MM.1S (cell line): Measurements from ENCODE around the gene TFPI.
"Not testable (repeated sequence)": the region's sequence is repeated elsewhere in the genome, so short reads cannot be mapped to it uniquely, and the experiment has no call there.

Experiments used
- DNase-seq: peaks from one replicate; pipeline ENCODE4 v3.0.0-alpha.2; 2015
- H2AFZ ChIP-seq: fragments of 300-600 bp; sonication (generic); 2 replicates; pipeline ENCODE4 v1.6.0; 2016; ENCODE audit warnings: antibody characterized with exemption, low read length
- H3F3A ChIP-seq: fragments of 300-600 bp; sonication (generic); 2 replicates; pipeline ENCODE4 v1.6.1; 2016; ENCODE audit warnings: mild to moderate bottlenecking, antibody characterized with exemption, low read length, moderate library complexity, mixed read lengths; ENCODE audit not compliant: insufficient read depth
- H3K27ac ChIP-seq: fragments of 300-600 bp; sonication (generic); 2 replicates; pipeline ENCODE4 v1.5.1; 2016; ENCODE audit warnings: mild to moderate bottlenecking, low read length
- H3K27me3 ChIP-seq: fragments of 300-600 bp; sonication (generic); replicated peaks from 2 replicates; pipeline ENCODE4 v1.6.0; 2016; ENCODE audit warnings: low read length; ENCODE audit not compliant: insufficient read depth
- H3K36me3 ChIP-seq: fragments of 300-600 bp; sonication (generic); replicated peaks from 2 replicates; pipeline ENCODE4 v1.6.1; 2016; ENCODE audit warnings: mild to moderate bottlenecking, low read length, mixed read lengths; ENCODE audit not compliant: insufficient read depth
- H3K4me1 ChIP-seq: fragments of 300-600 bp; sonication (generic); 2 replicates; pipeline ENCODE4 v1.6.1; 2016; ENCODE audit warnings: low read length, mixed read lengths
- H3K4me2 ChIP-seq: fragments of 300-600 bp; sonication (generic); 2 replicates; pipeline ENCODE4 v1.6.0; 2016; ENCODE audit warnings: low read depth, low read length
- H3K4me3 ChIP-seq: fragments of 300-600 bp; sonication (generic); 2 replicates; pipeline ENCODE4 v1.5.1; 2016; ENCODE audit warnings: low read length, mixed read lengths
- H3K79me2 ChIP-seq: fragments of 300-600 bp; sonication (generic); 2 replicates; pipeline ENCODE4 v1.6.1; 2016; ENCODE audit warnings: mixed run types, low read length, mixed read lengths
- H3K9ac ChIP-seq: fragments of 300-600 bp; sonication (generic); 2 replicates; pipeline ENCODE4 v1.6.1; 2016; ENCODE audit warnings: low read length, mixed read lengths
- H3K9me2 ChIP-seq: fragments of 300-600 bp; sonication (generic); replicated peaks from 2 replicates; pipeline ENCODE4 v1.6.1; 2016; ENCODE audit warnings: mild to moderate bottlenecking, low read length, mixed read lengths; ENCODE audit not compliant: insufficient read depth
- H3K9me3 ChIP-seq: fragments of 300-600 bp; sonication (generic); replicated peaks from 2 replicates; pipeline ENCODE4 v1.6.1; 2016; ENCODE audit warnings: mild to moderate bottlenecking, low read length, mixed read lengths; ENCODE audit not compliant: insufficient read depth
- H4K20me1 ChIP-seq: fragments of 300-600 bp; sonication (generic); 2 replicates; pipeline ENCODE4 v1.6.1; 2016; ENCODE audit warnings: mild to moderate bottlenecking, low read length, moderate library complexity, mixed read lengths; ENCODE audit not compliant: insufficient read depth
- CTCF ChIP-seq: fragments of 300-600 bp; sonication (generic); IDR thresholded peaks from 2 replicates; pipeline ENCODE4 v1.5.1; 2016; ENCODE audit warnings: antibody characterized with exemption, low read length, mixed read lengths
- EZH2 ChIP-seq: fragments of 300-600 bp; sonication (generic); optimal IDR thresholded peaks from 2 replicates; pipeline ENCODE3; 2017; ENCODE audit warnings: low read depth, mild to moderate bottlenecking, antibody characterized with exemption, low read length, mixed read lengths
- EZH2phosphoT487 ChIP-seq: fragments of 300-600 bp; sonication (generic); IDR thresholded peaks from 2 replicates; pipeline ENCODE4 v1.6.1; 2018; ENCODE audit warnings: antibody characterized with exemption, low read length

TFPI gene

DNA sequence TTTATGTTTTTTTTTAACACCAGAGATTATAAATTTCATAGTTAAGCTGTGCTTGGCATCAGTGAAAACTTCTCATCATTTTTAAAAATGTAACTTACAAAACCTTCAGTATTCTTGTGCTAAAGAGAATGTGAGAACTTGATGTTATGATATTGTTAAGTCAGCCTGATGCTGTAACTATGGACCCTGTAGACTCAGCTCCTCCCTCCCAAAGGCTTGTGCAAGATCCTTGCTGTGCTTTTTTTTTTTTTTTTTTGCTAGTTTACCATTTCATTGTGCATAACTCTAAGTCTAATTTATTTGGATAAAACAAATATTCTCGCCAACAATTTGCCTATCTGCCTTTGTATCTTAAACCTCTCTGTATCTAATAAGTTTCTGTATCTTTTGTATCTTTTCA is 12.9 kb upstream of the TFPI start:
- no peak overlapping the region for H3K4me3 ChIP-seq
- H3K9ac ChIP-seq: no peak overlapping the region
- DNase-seq: no peak
- no peaks in the 10 kb centered on the region for H3K9me2 ChIP-seq
- no peak for TF ChIP-seq EZH2phosphoT487
- TF ChIP-seq EZH2: no peak
- H4K20me1 ChIP-seq: no peaks in the 10 kb centered on the region
- no peaks in the 10 kb centered on the region for H3F3A ChIP-seq
- H3K4me1 ChIP-seq: no peaks in the 10 kb centered on the region
- H3K36me3 ChIP-seq: no peaks in the 10 kb centered on the region
- no peaks in the 10 kb centered on the region for H3K9me3 ChIP-seq
- H2AFZ ChIP-seq: no peak overlapping the region
- H3K4me2 ChIP-seq: no peak overlapping the region
- H3K27ac ChIP-seq: no peak overlapping the region
- no peaks in the 10 kb centered on the region for H3K79me2 ChIP-seq
- H3K27me3 ChIP-seq: no peaks in the 10 kb centered on the region

DNA sequence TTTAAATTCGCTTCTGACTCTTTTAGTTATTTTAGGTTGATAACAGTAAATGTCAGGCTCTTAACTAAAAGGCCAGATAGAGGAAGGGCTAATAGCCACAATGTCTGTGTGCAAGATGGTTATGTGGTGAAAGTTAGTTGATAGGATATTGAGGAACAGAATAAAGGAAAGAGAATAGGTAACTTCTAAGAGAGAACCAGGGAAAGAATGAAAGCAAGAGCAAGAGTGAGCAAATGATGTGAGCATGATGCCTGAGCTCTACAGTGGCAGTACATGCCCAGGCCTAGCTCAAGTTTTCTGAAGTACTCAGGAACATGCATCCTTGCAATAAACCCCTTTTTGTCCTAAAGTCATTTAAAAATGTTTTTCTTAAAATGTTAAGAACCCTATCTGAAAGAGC is 12.5 kb upstream of the TFPI start:
- Histone ChIP-seq H4K20me1 (no peaks in the 10 kb centered on the region), H3K4me1 (no peaks in the 10 kb centered on the region), H3K27me3 (no peaks in the 10 kb centered on the region), H3K4me2 (no peak overlapping the region), H3K79me2 (no peaks in the 10 kb centered on the region), H3K9me2 (no peaks in the 10 kb centered on the region), H3K9ac (no peak overlapping the region), H3K9me3 (no peaks in the 10 kb centered on the region), H3K27ac (no peak overlapping the region), H2AFZ (no peak overlapping the region), H3K36me3 (no peaks in the 10 kb centered on the region), H3F3A (no peaks in the 10 kb centered on the region), H3K4me3 (no peak overlapping the region)
- no peak for TF ChIP-seq CTCF
- TF ChIP-seq EZH2phosphoT487: no peak
- no peak for TF ChIP-seq EZH2
- DNase-seq: no peak

DNA sequence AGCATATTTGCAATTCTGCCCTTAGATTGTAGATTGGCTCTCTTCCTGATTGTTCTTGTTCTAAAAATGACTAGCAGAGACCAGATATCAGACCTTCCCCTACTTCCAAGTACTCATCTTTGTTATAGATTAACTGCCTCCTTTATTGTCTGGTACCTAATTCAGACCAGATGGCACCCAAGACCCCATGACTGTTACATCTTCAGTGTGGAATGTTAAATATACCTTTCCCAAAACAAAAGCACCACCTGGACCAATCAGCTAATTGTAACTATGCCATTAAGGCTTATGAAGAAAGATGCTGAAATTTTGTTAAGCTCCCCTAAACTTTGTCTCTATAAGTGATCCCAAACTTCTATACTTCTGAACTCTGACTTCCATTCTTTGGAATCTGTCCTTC is 12.0 kb upstream of the TFPI start:
- H3K9me2 ChIP-seq: no peaks in the 10 kb centered on the region
- no peak overlapping the region for H3K27ac ChIP-seq
- no peaks in the 10 kb centered on the region for H3K27me3 ChIP-seq
- DNase-seq: no peak
- no peaks in the 10 kb centered on the region for H4K20me1 ChIP-seq
- H3K36me3 ChIP-seq: no peaks in the 10 kb centered on the region
- TF ChIP-seq EZH2phosphoT487: no peak
- TF ChIP-seq EZH2: no peak
- TF ChIP-seq CTCF: no peak
- H3K79me2 ChIP-seq: no peaks in the 10 kb centered on the region
- H3F3A ChIP-seq: no peaks in the 10 kb centered on the region
- H3K4me3 ChIP-seq: no peak overlapping the region
- H3K9me3 ChIP-seq: no peaks in the 10 kb centered on the region
- no peak overlapping the region for H3K4me2 ChIP-seq
- no peak overlapping the region for H3K9ac ChIP-seq
- no peaks in the 10 kb centered on the region for H3K4me1 ChIP-seq
- H2AFZ ChIP-seq: no peak overlapping the region

DNA sequence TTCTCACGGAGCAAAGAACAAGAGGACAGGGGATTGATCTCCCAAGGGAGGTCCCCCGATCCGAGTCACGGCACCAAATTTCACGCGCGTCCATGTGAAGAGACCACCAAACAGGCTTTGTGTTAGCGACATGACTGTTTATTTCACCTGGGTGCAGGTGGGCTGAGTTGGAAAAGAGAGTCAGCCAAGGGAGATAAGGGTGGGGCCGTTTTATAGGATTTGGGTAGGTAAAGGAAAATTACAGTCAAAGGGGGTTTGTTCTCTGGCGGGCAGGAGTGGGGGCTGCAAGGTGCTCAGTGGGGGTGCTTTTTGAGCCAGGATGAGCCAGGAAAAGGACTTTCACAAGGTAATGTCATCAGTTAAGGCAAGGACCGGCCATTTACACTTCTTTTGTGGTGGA is 11.4 kb upstream of the TFPI start:
- H3K4me1 ChIP-seq, H3K4me3 ChIP-seq, H3K27ac ChIP-seq, H3K9me2 ChIP-seq, H3F3A ChIP-seq, H3K36me3 ChIP-seq, H3K9ac ChIP-seq, H3K27me3 ChIP-seq, H3K79me2 ChIP-seq, H4K20me1 ChIP-seq, H3K4me2 ChIP-seq, H2AFZ ChIP-seq, DNase-seq, H3K9me3 ChIP-seq: not testable (repeated sequence)

DNA sequence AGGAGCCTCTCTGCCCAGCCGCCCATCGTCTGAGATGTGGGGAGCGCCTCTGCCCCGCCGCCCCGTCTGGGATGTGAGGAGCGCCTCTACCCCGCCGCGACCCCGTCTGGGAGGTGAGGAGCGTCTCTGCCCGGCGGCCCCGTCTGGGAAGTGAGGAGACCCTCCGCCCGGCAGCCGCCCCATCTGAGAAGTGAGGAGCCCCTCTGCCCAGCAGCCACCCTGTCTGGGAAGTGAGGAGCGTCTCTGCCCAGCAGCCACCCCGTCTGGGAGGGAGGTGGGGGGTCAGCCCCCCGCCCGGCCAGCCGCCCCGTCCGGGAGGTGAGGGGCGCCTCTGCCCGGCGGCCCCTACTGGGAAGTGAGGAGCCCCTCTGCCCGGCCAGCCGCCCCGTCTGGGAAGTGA is 2.3 kb upstream of the TFPI start:
- H3K9me3 ChIP-seq, H3K9me2 ChIP-seq, H3K4me2 ChIP-seq, H4K20me1 ChIP-seq, H3F3A ChIP-seq, H3K4me1 ChIP-seq, H3K27ac ChIP-seq, H3K27me3 ChIP-seq, DNase-seq, H3K36me3 ChIP-seq, H2AFZ ChIP-seq, H3K4me3 ChIP-seq, H3K9ac ChIP-seq, H3K79me2 ChIP-seq: not testable (repeated sequence)
